MM.1S (cell line): ENCODE measurements around the gene ZFPM1.

Experiments
- CTCF ChIP-seq: fragments of 300-600 bp; sonication (generic); IDR thresholded peaks from 2 replicates; pipeline ENCODE4 v1.5.1; 2016; ENCODE audit warnings: antibody characterized with exemption, low read length, mixed read lengths
- EZH2 ChIP-seq: fragments of 300-600 bp; sonication (generic); optimal IDR thresholded peaks from 2 replicates; pipeline ENCODE3; 2017; ENCODE audit warnings: low read depth, mild to moderate bottlenecking, antibody characterized with exemption, low read length, mixed read lengths
- EZH2phosphoT487 ChIP-seq: fragments of 300-600 bp; sonication (generic); IDR thresholded peaks from 2 replicates; pipeline ENCODE4 v1.6.1; 2018; ENCODE audit warnings: antibody characterized with exemption, low read length

DNA sequence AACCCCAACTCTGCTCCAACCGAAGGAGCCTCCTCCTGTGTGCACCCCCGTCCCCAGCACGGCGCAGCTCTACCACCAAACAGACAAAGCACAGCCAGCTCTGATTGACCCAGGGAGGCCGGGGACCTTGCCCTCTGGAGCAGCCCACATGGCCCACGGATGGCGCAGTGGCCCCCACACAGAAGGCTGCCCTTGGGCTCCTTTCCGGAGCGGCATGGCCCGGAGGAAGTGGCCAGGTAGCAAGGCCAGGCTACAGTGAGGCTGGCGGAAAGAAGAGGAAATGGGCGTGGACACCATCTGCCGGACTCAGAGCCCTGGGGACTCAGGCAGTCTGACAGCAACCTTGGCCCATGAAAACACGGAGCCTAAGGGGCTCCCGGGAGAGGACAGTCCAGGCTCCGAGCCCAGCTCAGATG is 97.2 kb downstream of the ZFPM1 start:
- TF ChIP-seq CTCF: no peak
- TF ChIP-seq EZH2phosphoT487: no peak
- TF ChIP-seq EZH2: no peak
